Measurements from ENCODE around the gene PRKD1.

Gene PRKD1

DNA sequence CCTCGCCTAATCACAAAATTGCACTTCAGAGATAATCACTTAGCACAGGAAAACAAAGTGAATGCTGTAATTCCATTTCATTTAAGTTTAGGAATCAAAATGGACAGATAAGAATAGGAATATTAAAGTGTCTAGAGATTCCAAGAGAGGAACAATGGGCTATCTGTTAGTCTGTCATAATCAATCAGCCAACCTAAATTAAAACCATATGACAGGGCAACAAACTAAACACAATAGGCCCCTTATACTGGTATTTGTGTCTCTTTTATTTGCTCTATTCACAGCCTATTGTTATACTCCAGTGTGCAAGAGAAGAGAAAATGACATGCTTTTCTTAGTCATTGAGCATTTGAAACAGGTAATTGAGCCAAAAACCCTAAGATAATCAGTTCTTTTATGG, 259.4 kb downstream of the PRKD1 start:
- Histone ChIP-seq H3K27me3 (no peaks in the 10 kb centered on the region), H3K4me2 (no peak overlapping the region), H3K9me3 (no peaks in the 10 kb centered on the region), H3K4me1 (no peaks in the 10 kb centered on the region), H3K27ac (no peak overlapping the region), H3K4me3 (no peak overlapping the region), H4K20me1 (no peaks in the 10 kb centered on the region), H3K36me3 (no peaks in the 10 kb centered on the region), H3K9ac (no peak overlapping the region)
- TF ChIP-seq Cebpa-rat (IDR thresholded peaks at IDR 0.05), result no peak

DNA sequence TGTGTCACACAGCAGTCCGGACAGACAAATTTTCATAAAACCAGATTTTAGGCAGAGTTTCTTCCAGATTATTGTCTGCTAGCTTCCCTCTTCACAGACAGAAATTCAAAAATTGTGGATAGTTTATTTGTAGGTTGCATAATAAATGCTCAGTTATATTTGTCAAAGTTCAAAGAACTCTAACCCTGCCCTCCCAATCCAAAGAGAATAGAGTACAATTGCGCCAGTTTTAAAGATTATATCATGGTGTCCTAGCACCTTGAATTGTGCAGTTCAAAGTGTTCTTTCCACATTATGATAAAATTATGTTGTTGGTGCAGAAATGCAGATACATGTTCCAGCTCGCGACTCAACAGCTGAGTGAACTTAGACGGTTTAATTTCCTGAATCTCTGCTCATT, 263.1 kb downstream of the PRKD1 start:
- no peak for TF ChIP-seq Cebpa-rat (IDR thresholded peaks at IDR 0.05)
- H3K4me1 ChIP-seq, result no peaks in the 10 kb centered on the region
- no peak overlapping the region for H3K4me3 ChIP-seq
- no peak overlapping the region for H3K27ac ChIP-seq
- H3K27me3 ChIP-seq, result no peaks in the 10 kb centered on the region
- H3K9ac ChIP-seq, result no peak overlapping the region
- H4K20me1 ChIP-seq, result no peaks in the 10 kb centered on the region
- H3K36me3 ChIP-seq, result no peaks in the 10 kb centered on the region
- H3K4me2 ChIP-seq, result no peak overlapping the region
- H3K9me3 ChIP-seq, result no peaks in the 10 kb centered on the region

DNA sequence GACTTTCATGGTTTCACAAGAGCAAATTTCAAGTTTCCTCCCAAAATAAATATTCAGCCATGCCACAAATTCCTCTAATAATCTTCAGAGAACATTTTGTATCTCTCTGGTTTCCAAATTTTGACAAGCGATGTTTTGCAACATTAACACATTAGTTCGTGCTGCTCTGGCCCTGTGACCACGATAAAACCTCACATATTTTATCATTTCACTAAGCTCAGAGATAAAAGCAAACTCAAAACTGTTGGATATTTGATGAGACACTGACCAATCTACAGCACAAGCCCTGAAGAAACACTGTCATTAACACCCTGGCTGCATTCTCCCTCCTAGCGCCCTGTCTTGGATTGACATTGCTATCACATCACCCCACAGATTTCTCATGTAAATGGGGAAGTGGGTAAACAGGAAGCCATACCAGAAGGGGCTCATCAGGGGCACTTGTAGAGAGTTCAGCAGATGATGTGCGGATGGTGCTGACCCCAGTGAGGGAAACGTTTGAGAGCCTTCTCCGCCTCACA, 264.3 kb downstream of the PRKD1 start:
- no peak for TF ChIP-seq Cebpa-rat (IDR thresholded peaks at IDR 0.05)

DNA sequence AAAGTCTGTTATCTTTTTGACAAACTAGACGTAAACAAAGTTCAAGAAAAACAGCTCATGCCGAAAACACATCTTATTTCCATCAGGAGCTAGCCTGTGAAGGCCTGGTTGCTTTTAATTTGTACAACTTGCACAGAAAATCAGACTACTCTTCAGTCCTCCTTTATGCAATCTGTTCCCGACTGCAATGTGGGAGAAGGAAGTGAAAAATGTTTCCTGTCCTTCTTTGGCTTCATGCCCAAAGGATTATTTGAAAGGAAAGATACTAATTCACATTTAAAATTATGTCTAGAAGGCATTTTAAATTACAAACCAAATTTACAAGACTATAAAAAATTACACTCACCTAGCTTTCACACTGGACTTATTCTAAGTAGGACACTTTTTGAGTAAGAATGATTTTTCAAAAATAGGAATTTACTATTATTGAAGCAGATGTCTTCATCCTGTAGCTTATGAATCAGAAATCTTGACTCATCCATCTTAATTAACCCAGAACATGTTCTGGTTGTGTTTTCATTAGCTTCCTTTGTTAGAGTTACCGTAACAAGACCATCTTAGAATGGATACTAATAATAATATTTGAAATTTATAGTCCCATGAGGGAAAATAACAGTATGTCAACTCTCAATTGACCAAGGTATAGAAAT, 272.6 kb downstream of the PRKD1 start:
- TF ChIP-seq Cebpa-rat (IDR thresholded peaks at IDR 0.05), result no peak
- Histone ChIP-seq H3K4me2 (no peak overlapping the region), H3K27me3 (no peaks in the 10 kb centered on the region), H3K36me3 (no peaks in the 10 kb centered on the region), H3K27ac (no peak overlapping the region), H3K4me3 (no peak overlapping the region), H4K20me1 (no peaks in the 10 kb centered on the region), H3K4me1 (no peaks in the 10 kb centered on the region), H3K9me3 (peaks cover 4% of the 10 kb centered on the region), H3K9ac (no peak overlapping the region)

More for the DNA sequence above, 264.3 kb downstream of the PRKD1 start:
- no peaks in the 10 kb centered on the region for H3K4me1 ChIP-seq
- no peaks in the 10 kb centered on the region for H3K27me3 ChIP-seq
- no peak overlapping the region for H3K4me2 ChIP-seq
- no peaks in the 10 kb centered on the region for H4K20me1 ChIP-seq
- no peaks in the 10 kb centered on the region for H3K36me3 ChIP-seq
- H3K9ac ChIP-seq, result no peak overlapping the region
- no peaks in the 10 kb centered on the region for H3K9me3 ChIP-seq
- H3K27ac ChIP-seq, result no peak overlapping the region
- H3K4me3 ChIP-seq, result no peak overlapping the region

DNA sequence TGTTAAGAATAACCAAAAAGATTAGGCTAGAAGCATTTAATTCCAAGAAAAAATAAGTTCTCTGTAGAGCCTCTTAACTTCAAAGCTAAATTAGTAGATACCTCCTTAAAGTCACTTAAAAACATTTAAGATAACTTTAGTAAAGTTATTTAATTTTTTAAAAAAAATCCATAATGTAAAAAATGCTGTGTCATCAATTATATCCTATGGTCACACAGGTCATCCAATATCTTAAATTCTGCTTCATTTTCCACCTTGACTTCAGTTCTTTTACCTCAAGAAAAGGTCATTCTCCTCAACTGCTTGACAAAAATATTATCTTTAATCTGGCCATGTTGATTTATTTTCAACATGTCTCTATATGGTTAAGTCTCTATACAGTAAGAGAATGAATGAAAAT, 274.3 kb downstream of the PRKD1 start:
- Histone ChIP-seq H3K36me3 (no peaks in the 10 kb centered on the region), H3K4me3 (no peak overlapping the region), H3K4me1 (no peaks in the 10 kb centered on the region), H3K27me3 (no peaks in the 10 kb centered on the region), H3K9ac (no peak overlapping the region), H3K4me2 (no peak overlapping the region), H3K27ac (no peak overlapping the region), H3K9me3 (peaks cover 22% of the 10 kb centered on the region), H4K20me1 (no peaks in the 10 kb centered on the region)
- no peak for TF ChIP-seq Cebpa-rat (IDR thresholded peaks at IDR 0.05)

- H3K4me1 ChIP-seq, result no peaks in the 10 kb centered on the region
- H3K4me3 ChIP-seq, result no peak overlapping the region
- no peak overlapping the region for H3K9ac ChIP-seq
- H3K9me3 ChIP-seq, result peaks cover 29% of the 10 kb centered on the region
- no peaks in the 10 kb centered on the region for H4K20me1 ChIP-seq
- H3K27ac ChIP-seq, result no peak overlapping the region
- TF ChIP-seq Cebpa-rat (IDR thresholded peaks at IDR 0.05), result no peak
- H3K27me3 ChIP-seq, result no peaks in the 10 kb centered on the region
- H3K36me3 ChIP-seq, result no peaks in the 10 kb centered on the region
- no peak overlapping the region for H3K4me2 ChIP-seq
Observed at GRCh38 chr14:29652571-29652970, 275.1 kb downstream of the PRKD1 start.

DNA sequence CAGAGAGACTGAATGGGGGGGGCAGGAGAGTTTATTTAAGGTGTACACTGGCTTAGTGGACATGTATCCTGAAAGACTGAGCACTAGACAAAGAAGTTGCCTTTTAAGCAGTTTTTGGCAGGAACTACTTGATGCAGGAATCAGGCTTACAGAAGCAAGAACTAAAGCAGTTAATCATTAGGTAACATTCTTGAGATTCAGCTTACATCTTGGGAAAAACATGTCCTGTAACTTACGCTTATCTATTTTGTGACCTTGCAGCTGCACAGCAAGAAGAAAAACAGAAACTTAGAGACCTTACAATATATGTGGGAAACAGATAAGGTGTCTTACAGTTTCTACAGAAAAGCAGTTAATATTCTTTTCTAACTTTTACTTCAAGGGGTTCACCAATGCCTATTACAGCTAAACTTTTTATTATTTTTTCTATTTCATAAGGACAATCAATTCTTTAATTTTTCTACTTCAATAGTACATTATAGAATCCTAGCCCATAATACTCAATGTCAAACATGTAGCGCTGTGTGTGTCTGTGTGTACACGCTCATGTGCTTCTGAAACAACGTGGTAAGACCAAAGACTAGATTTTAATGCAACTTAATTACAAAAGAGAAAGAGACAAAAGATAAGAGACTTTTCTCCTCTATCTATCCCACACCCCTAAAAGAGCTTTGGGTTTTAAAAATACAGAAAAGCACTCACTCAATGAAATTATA, 276.9 kb downstream of the PRKD1 start:
- no peak for TF ChIP-seq Cebpa-rat (IDR thresholded peaks at IDR 0.05)

DNA sequence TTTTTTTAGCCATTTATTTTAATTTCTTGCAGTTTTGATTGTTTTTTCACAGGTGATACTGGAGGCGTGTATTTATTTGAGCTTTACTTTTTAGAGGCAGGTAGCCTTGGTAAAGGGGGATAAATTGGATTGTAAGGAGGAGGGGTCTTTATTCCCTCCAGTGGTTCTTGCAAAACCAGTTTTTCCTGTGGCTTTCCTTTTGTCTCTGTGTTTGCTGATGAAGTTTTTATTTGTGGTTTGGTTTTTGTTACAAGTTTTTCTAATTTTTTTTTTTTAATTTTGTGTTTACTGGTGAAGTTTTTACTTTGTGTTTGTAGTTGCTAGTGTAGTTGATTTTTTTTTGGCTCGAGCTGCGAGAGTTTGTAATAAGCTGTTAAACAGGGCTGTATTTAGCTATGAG, 278.5 kb downstream of the PRKD1 start:
- Histone ChIP-seq H3K4me3 (no peak overlapping the region), H3K27me3 (no peaks in the 10 kb centered on the region), H3K4me2 (no peak overlapping the region), H3K9ac (no peak overlapping the region), H3K27ac (no peak overlapping the region), H3K36me3 (no peaks in the 10 kb centered on the region), H3K4me1 (no peaks in the 10 kb centered on the region), H4K20me1 (no peaks in the 10 kb centered on the region), H3K9me3 (peaks cover 40% of the 10 kb centered on the region)
- no peak for TF ChIP-seq Cebpa-rat (IDR thresholded peaks at IDR 0.05)

More for the DNA sequence above, 276.9 kb downstream of the PRKD1 start:
- no peaks in the 10 kb centered on the region for H3K36me3 ChIP-seq
- no peak overlapping the region for H3K4me3 ChIP-seq
- no peaks in the 10 kb centered on the region for H3K27me3 ChIP-seq
- no peak overlapping the region for H3K4me2 ChIP-seq
- no peaks in the 10 kb centered on the region for H4K20me1 ChIP-seq
- no peak overlapping the region for H3K27ac ChIP-seq
- H3K9ac ChIP-seq, result no peak overlapping the region
- no peaks in the 10 kb centered on the region for H3K4me1 ChIP-seq
- H3K9me3 ChIP-seq, result peaks cover 40% of the 10 kb centered on the region

- H3K4me2 ChIP-seq, result no peak overlapping the region
Observed at GRCh38 chr14:29648045-29648444, 279.6 kb downstream of the PRKD1 start.

DNA sequence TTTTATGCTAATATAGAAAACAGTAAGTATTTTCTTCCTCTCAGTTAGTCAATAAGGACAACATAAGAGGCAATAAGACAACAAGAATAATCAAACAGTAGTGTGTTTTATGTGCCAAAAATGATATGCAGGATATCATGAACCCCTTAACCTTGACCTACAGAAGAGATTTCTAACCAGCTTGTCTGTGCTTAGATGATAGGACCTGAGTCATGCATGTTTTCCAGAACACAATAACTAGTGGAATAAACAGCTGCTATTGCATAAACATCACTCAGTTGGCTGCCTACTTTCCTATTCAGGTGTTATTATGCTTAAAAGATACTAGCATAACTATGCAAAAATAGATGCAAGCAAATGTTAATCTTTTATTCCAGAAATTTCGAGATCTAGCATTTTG, 282.5 kb downstream of the PRKD1 start:
- no peak for TF ChIP-seq Cebpa-rat (IDR thresholded peaks at IDR 0.05)

More at GRCh38 chr14:29648045-29648444, 279.6 kb downstream of the PRKD1 start:
- Histone ChIP-seq H4K20me1 (no peaks in the 10 kb centered on the region), H3K9me3 (peaks cover 40% of the 10 kb centered on the region), H3K4me3 (no peak overlapping the region), H3K9ac (no peak overlapping the region), H3K27me3 (no peaks in the 10 kb centered on the region), H3K27ac (no peak overlapping the region), H3K4me1 (no peaks in the 10 kb centered on the region), H3K36me3 (no peaks in the 10 kb centered on the region)
- TF ChIP-seq Cebpa-rat (IDR thresholded peaks at IDR 0.05), result no peak

More for the DNA sequence above, 282.5 kb downstream of the PRKD1 start:
- no peak overlapping the region for H3K9ac ChIP-seq
- H3K4me3 ChIP-seq, result no peak overlapping the region
- peaks cover 37% of the 10 kb centered on the region for H3K9me3 ChIP-seq
- H3K4me2 ChIP-seq, result no peak overlapping the region
- H3K4me1 ChIP-seq, result no peaks in the 10 kb centered on the region
- H3K36me3 ChIP-seq, result no peaks in the 10 kb centered on the region
- no peaks in the 10 kb centered on the region for H4K20me1 ChIP-seq
- no peaks in the 10 kb centered on the region for H3K27me3 ChIP-seq
- no peak overlapping the region for H3K27ac ChIP-seq

Data from BLaER1 (cell line).